ENCODE results near the gene OBP2B. TPM values are rescaled to one million over a fixed set of nuclear protein-coding genes. Genes with fewer than 3 reads are reported as not detected.

The OBP2B gene
- polyA plus RNA-seq, 1 donor (not counting 4 experiments of a cell fraction or from before 2014, with no cell fraction given) = not detected

- H3K79me2 ChIP-seq (ENCODE audit: control insufficient read depth, insufficient read depth, low read length) = no peaks in the 10 kb centered on the region
- H3K4me3 ChIP-seq (ENCODE audit: control insufficient read depth in 2 of 3, extremely low read depth in 1 of 3, insufficient read depth in 2 of 3, low read depth in 1 of 3, low read length in 3 of 3) = no peak overlapping the region
- DNase-seq (ENCODE audit: low read depth, low spot score) (no peak), FAIRE-seq (peak; percentile 95)
- no peak overlapping the region for H3K4me2 ChIP-seq (ENCODE audit: control insufficient read depth, extremely low read depth, insufficient read depth, low read depth, low read length)
- dilution Hi-C loops (cut with MboI; ENCODE audit: extremely low pct_ligation_motif_present, low sequenced_read_pairs) = no loop called here
- no peak overlapping the region for H2AFZ ChIP-seq (ENCODE audit: control insufficient read depth, low read length)
- no peaks in the 10 kb centered on the region for H3K4me1 ChIP-seq (ENCODE audit: control insufficient read depth, extremely low read depth, insufficient read depth, low read length)
- no peaks in the 10 kb centered on the region for H4K20me1 ChIP-seq (ENCODE audit: control insufficient read depth, extremely low read depth, insufficient read depth, low read length)
- peaks cover 14% of the 10 kb centered on the region for H3K27me3 ChIP-seq (ENCODE audit: control insufficient read depth, extremely low read depth, insufficient read depth, low read length)
- H3K9me1 ChIP-seq (ENCODE audit: control insufficient read depth, extremely low read depth, insufficient read depth, low read length) = no peaks in the 10 kb centered on the region
- no peak for TF ChIP-seq EZH2 (IDR thresholded peaks at IDR 0.05; ENCODE audit: low read length)
- TF ChIP-seq, protein P1, sequence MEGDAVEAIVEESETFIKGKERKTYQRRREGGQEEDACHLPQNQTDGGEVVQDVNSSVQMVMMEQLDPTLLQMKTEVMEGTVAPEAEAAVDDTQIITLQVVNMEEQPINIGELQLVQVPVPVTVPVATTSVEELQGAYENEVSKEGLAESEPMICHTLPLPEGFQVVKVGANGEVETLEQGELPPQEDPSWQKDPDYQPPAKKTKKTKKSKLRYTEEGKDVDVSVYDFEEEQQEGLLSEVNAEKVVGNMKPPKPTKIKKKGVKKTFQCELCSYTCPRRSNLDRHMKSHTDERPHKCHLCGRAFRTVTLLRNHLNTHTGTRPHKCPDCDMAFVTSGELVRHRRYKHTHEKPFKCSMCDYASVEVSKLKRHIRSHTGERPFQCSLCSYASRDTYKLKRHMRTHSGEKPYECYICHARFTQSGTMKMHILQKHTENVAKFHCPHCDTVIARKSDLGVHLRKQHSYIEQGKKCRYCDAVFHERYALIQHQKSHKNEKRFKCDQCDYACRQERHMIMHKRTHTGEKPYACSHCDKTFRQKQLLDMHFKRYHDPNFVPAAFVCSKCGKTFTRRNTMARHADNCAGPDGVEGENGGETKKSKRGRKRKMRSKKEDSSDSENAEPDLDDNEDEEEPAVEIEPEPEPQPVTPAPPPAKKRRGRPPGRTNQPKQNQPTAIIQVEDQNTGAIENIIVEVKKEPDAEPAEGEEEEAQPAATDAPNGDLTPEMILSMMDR (optimal IDR thresholded peaks at IDR 0.05 in 1 of 3, IDR thresholded peaks at IDR 0.05 in 1 of 3, conservative IDR thresholded peaks at IDR 0.05 in 1 of 3; ENCODE audit: extremely low read depth in 1 of 3, insufficient read depth in 2 of 3, low read length in 3 of 3) = peak; percentile 78 to 89 (median 81)
- H3K27ac ChIP-seq (ENCODE audit: control insufficient read depth, insufficient read depth, low read length) = no peak overlapping the region
- no peak overlapping the region for H3K9ac ChIP-seq (ENCODE audit: control insufficient read depth, extremely low read depth, insufficient read depth, low read length)
- H3K9me3 ChIP-seq (ENCODE audit: control insufficient read depth, low read depth, low read length) = no peaks in the 10 kb centered on the region
- H3K36me3 ChIP-seq (ENCODE audit: control insufficient read depth in 2 of 2, extremely low read depth in 1 of 2, insufficient read depth in 2 of 2, low read length in 2 of 2) = no peaks in the 10 kb centered on the region
Observed at GRCh38 chr9:133160742-133161546, 48.1 kb downstream of the OBP2B start.

DNA sequence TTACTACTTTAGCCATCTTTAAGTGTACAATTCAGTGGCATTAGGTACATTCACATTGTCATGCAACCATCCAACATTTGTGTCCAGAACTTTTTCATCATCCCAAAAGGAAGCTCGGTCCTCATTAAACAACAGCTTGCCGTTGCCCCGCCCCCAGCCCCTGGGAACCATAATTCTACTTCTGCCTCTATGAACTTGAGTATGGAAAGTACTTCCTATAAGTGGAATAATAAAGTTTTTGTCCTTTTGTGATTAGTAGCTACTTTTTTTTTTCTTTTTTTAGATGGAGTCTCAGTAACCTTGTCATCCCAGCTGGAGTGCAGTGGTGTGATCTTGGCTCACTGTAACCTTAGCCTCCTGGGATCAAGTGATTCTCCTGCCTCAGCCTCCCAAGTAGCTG, 50.4 kb downstream of the OBP2B start:
- no peak overlapping the region for H3K27ac ChIP-seq (ENCODE audit: control insufficient read depth, insufficient read depth, low read length)
- no peak for TF ChIP-seq EZH2 (IDR thresholded peaks at IDR 0.05; ENCODE audit: low read length)
- TF ChIP-seq, protein P1 (optimal IDR thresholded peaks at IDR 0.05 in 1 of 3, IDR thresholded peaks at IDR 0.05 in 1 of 3, conservative IDR thresholded peaks at IDR 0.05 in 1 of 3; ENCODE audit: extremely low read depth in 1 of 3, insufficient read depth in 2 of 3, low read length in 3 of 3) = no peak
- no peak for FAIRE-seq
- H3K9me3 ChIP-seq (ENCODE audit: control insufficient read depth, low read depth, low read length) = no peaks in the 10 kb centered on the region
- no peak overlapping the region for H3K9ac ChIP-seq (ENCODE audit: control insufficient read depth, extremely low read depth, insufficient read depth, low read length)
- no peaks in the 10 kb centered on the region for H3K4me1 ChIP-seq (ENCODE audit: control insufficient read depth, extremely low read depth, insufficient read depth, low read length)
- H4K20me1 ChIP-seq (ENCODE audit: control insufficient read depth, extremely low read depth, insufficient read depth, low read length) = no peaks in the 10 kb centered on the region
- peaks cover 10% of the 10 kb centered on the region for H3K27me3 ChIP-seq (ENCODE audit: control insufficient read depth, extremely low read depth, insufficient read depth, low read length)
- dilution Hi-C loops (cut with MboI; ENCODE audit: extremely low pct_ligation_motif_present, low sequenced_read_pairs) = no loop called here
- H3K36me3 ChIP-seq (ENCODE audit: control insufficient read depth in 2 of 2, extremely low read depth in 1 of 2, insufficient read depth in 2 of 2, low read length in 2 of 2) = no peaks in the 10 kb centered on the region
- no peak overlapping the region for H3K4me2 ChIP-seq (ENCODE audit: control insufficient read depth, extremely low read depth, insufficient read depth, low read depth, low read length)
- H3K4me3 ChIP-seq (ENCODE audit: control insufficient read depth in 2 of 3, extremely low read depth in 1 of 3, insufficient read depth in 2 of 3, low read depth in 1 of 3, low read length in 3 of 3) = no peak overlapping the region
- no peak for DNase-seq (ENCODE audit: low read depth, low spot score)
- no peaks in the 10 kb centered on the region for H3K79me2 ChIP-seq (ENCODE audit: control insufficient read depth, insufficient read depth, low read length)
- no peak overlapping the region for H2AFZ ChIP-seq (ENCODE audit: control insufficient read depth, low read length)
- H3K9me1 ChIP-seq (ENCODE audit: control insufficient read depth, extremely low read depth, insufficient read depth, low read length) = no peaks in the 10 kb centered on the region

Other genes starting within 250 kb of the OBP2B start
- gene GFI1B, start 230.6 kb downstream of the OBP2B start, polyA plus RNA-seq = not detected in 3 replicates
- 36.2 to 40.8 TPM (median 37.2 TPM) in 3 replicates for gene GTF3C5, start 178.3 kb downstream of the OBP2B start, polyA plus RNA-seq
- 0.12 to 0.22 TPM (median 0.16 TPM) in 3 replicates for gene CEL, start 147.3 kb downstream of the OBP2B start, polyA plus RNA-seq
- gene RALGDS, start 88.0 kb downstream of the OBP2B start, polyA plus RNA-seq = 22.6 to 38.0 TPM (median 27.2 TPM) in 3 replicates
- 0.42 to 0.74 TPM (median 0.54 TPM) in 3 replicates for gene GBGT1, start 45.3 kb downstream of the OBP2B start, polyA plus RNA-seq
- gene ABO, start 66.0 kb upstream of the OBP2B start, polyA plus RNA-seq = not detected in 3 replicates
- gene SURF6, start 126.9 kb upstream of the OBP2B start, polyA plus RNA-seq = 11.8 to 13.0 TPM (median 12.4 TPM) in 3 replicates
- gene MED22, start 138.9 kb upstream of the OBP2B start, polyA plus RNA-seq = 15.3 to 25.6 TPM (median 15.9 TPM) in 3 replicates
- 2,394 to 3,298 TPM (median 2,684 TPM) in 3 replicates for gene RPL7A, start 139.0 kb upstream of the OBP2B start, polyA plus RNA-seq
- 31.1 to 34.0 TPM (median 32.9 TPM) in 3 replicates for gene SURF1, start 147.2 kb upstream of the OBP2B start, polyA plus RNA-seq
- gene SURF2, start 147.3 kb upstream of the OBP2B start, polyA plus RNA-seq = 21.2 to 29.0 TPM (median 28.2 TPM) in 3 replicates
- 120 to 232 TPM (median 153 TPM) in 3 replicates for gene SURF4, start 166.8 kb upstream of the OBP2B start, polyA plus RNA-seq
- gene STKLD1, start 167.1 kb upstream of the OBP2B start, polyA plus RNA-seq = 0.39 to 0.77 TPM in 2 of 3 replicates, not detected in the other
- 18.8 to 23.9 TPM (median 21.5 TPM) in 3 replicates for gene REXO4, start 208.8 kb upstream of the OBP2B start, polyA plus RNA-seq
- 1.1 to 2.9 TPM (median 1.2 TPM) in 3 replicates for gene ADAMTS13, start 213.1 kb upstream of the OBP2B start, polyA plus RNA-seq